Cerebellar cortex (tissue), 1 donor: Measurements from ENCODE around the gene ARTN.

Experiments
- DNase-seq: peaks from one replicate; pipeline ENCODE4 v3.0.0-alpha.2; 2015; ENCODE audit warnings: low spot score

The ARTN gene

DNA sequence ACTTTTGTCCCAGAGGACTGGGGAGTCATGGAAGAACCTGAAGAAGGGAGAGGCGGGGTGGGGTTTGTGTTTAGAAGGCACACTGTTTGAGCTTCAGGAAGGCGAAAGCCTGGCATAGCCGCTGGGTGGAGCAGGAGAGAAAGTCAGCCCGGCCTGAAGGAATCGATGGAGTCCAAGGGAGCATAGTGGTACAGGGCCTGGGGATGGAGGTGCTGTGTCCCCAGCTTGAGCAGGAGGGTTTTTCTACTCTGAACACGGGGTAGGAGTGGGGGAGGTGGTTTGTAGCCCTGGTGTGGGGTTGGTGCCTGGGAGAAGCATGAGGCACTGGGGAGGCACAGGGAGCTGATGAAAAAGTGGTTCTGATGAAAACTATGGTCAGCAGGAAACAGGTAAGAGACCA lies 53.1 kb downstream of the ARTN start:
- DNase-seq, result no peak
